Activated T-helper 1 cell treated with Interleukin-2 at 50 U/mL for 16 hours (primary cell): ENCODE measurements around the gene PDSS2.
"Not testable (repeated sequence)": the region's sequence is repeated elsewhere in the genome, so short reads cannot be mapped to it uniquely, and the experiment has no call there.

Experiments
- DNase-seq: peaks from one replicate; pipeline ENCODE4 v3.0.0-alpha.2; 2020; ENCODE audit warnings: low read depth

Gene PDSS2, protein sequence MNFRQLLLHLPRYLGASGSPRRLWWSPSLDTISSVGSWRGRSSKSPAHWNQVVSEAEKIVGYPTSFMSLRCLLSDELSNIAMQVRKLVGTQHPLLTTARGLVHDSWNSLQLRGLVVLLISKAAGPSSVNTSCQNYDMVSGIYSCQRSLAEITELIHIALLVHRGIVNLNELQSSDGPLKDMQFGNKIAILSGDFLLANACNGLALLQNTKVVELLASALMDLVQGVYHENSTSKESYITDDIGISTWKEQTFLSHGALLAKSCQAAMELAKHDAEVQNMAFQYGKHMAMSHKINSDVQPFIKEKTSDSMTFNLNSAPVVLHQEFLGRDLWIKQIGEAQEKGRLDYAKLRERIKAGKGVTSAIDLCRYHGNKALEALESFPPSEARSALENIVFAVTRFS

DNA sequence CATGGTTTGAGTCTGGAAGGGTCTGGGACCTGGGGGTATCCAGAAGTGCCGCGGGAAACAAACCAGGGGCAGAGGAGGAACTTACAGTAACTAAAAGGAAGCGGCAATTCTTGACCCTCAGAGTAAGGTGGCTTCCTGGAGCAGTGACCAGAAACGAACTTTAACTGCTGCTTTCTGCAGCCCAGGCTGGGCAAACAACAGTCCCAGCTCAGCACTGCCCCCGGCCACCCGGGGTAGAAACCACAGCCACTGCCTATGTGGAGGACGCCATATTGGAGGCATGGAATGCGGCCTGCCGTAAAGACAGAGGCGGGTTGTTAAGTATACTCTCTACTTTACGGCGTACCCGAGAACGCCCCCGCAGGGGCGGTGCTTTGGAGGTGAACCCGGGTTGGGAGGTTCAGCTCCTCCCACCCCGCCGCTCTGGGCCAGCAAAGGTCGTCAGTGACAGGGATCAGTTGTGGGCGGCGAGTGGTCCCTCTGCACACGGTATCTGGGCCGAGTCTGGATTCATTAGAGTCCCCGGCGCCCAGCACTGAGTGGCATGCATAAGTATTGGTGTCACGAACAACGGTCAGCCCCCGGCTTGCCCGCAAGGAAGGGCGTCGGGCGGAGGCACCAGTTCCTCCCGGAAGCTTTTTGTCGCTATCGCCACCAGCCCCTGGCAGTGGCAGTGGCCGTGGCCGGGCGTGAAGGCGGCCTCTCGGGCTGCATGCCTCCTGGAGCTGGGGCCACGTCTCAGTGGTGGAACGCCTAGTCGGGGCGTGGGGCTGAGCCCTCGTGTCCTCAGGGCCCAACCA is at the start of gene PDSS2:
Gene PDSS2, minus strand, starts transcription at position 282 of the 800 bp plus-strand sequence. Its CDS starts 279 bp downstream, at position 3.
- peak; percentile 90 for DNase-seq

- DNase-seq, result no peak
These were observed 46.8 kb upstream of the PDSS2 start for GRCh38 chr6:107506145-107506544.

GRCh38 chr6:107504270-107505026 is 45.1 kb upstream of the PDSS2 start:
- DNase-seq, result no peak

GRCh38 chr6:107496892-107497684 is 37.7 kb upstream of the PDSS2 start:
- no peak for DNase-seq

GRCh38 chr6:107495971-107496370 is 36.6 kb upstream of the PDSS2 start:
- DNase-seq, result no peak

DNA sequence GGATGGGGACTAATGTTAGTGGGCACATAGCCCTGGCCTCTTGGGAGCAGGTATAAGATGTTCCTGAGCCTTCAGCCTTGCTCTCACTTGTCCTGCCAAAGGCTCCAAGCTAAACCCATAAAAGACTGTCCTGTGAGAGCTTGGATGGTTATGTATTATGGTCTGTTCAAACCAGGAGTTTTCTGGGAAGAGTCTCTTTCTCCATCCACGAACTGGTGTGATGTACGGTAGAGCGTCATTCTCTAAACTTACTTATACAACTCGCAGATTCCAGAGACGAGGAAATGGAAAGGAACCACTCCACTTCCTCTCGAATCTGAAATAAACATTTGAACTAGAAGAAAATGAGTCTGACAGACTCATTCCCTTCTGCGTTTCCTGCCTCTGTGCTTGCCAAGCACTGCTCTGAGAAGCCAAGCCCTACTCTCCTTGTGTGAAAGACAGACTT is 35.9 kb upstream of the PDSS2 start:
- no peak for DNase-seq

- no peak for DNase-seq
These were observed 34.0 kb upstream of the PDSS2 start for GRCh38 chr6:107493158-107494057.

- no peak for DNase-seq
These were observed 32.6 kb upstream of the PDSS2 start for GRCh38 chr6:107491760-107492660.

- DNase-seq, result no peak
These were observed 31.8 kb upstream of the PDSS2 start for GRCh38 chr6:107491138-107491609.

DNA sequence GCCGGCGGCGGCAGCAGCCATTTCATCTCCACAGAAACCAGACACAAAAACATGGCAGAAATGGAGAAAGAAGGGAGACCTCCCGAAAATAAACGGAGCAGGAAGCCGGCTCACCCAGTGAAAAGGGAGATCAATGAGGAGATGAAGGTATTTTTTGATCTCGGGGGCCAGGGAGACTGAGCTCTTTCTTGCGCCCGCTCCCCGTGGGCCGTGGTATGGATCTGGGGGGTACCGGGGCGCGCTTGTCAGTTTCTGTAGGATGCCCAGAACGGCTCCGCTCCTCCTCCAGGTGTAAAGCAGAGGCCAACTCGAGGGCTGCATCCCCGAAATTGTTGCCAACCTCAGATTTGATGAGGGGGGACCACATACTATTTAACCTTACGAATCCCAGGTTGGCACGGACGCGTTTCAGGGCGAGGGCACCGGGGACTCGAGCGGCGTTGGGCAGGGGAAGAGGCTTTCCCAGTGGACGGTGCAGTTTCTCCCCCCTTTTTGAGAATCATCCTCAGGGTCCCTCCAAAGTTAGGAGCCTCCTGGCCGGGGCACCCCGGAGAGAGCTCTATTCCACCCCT is 31.3 kb upstream of the PDSS2 start:
- DNase-seq, result no peak

- DNase-seq, result no peak
These were observed 30.5 kb upstream of the PDSS2 start, which contains the start of gene SOBP for GRCh38 chr6:107489636-107490565. Gene SOBP, plus strand, starts transcription at chr6:107490117. Its CDS starts 500 bp downstream, at chr6:107490617.

GRCh38 chr6:107488875-107489635 is 29.7 kb upstream of the PDSS2 start:
- DNase-seq, result no peak

- no peak for DNase-seq
These were observed 29.0 kb upstream of the PDSS2 start for GRCh38 chr6:107488174-107488874.

DNA sequence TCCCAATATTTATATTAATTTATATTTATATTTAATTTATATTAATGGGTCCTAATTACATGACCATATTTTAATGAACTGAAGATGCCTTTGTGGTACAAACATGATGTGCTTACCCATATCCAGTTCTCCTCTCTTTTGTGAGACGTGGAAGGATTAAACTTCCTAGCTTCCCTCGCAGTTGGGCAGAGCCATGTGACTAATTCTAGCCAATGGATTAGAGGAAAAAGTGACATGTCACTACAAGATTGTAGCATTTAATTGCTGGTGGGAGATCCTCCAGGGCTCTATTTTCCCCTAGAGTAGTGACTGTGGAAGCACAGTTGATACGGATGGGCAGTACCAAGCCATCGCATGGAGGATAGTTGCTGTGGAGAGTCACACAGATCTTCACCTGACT is 25.8 kb upstream of the PDSS2 start:
- no peak for DNase-seq

GRCh38 chr6:107479089-107479690 is 19.8 kb upstream of the PDSS2 start:
- DNase-seq, result no peak

- not testable (repeated sequence) for DNase-seq
These were observed 16.5 kb upstream of the PDSS2 start for GRCh38 chr6:107475826-107476225.
